GM12874 (cell line): ENCODE data around the gene NAALADL2.

Experiments used
- CTCF ChIP-seq: IDR thresholded peaks from 2 replicates; pipeline ENCODE4 v1.5.1; 2011; ENCODE audit warnings: low read depth, mild to moderate bottlenecking, control low read depth, low read length, moderate library complexity; ENCODE audit not compliant: insufficient read depth

Gene NAALADL2

DNA sequence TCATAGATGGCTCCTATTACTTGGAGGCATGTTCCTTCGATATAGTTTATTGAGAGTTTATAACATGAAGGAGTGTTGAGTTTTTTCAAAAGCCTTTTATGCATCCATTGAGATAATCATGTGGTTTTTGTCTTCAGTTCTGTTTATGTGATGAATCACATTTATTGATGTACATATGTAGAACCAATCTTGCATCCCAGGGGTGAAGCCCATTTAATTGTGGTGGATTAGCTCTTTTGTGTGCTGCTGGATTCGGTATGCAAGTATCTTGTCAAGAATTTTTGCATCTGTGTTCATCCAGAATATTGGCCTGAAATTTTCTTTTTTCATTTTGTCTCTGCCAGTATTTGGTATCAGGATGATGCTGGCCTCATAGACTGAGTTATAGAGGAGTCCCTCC is 81.0 kb downstream of the NAALADL2 start:
- no peak for TF ChIP-seq CTCF

DNA sequence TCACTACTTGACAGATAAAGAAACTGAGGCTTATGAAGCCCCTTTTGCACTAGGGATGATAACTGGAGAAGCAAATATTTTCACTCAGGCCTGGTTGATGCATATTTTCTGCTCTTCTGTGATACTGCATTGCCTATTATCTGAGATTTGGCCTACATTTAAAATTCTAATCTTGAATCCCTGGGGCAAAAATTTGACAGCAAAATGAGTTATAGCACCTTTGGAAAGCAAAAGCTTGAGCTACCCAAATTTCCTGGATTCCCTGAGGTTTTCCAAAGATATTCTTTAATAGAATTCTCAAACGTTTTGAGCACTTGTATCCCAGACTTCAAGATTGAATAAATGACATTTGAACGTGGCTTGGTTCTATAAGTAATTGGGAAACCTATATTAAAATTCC is 86.1 kb downstream of the NAALADL2 start:
- TF ChIP-seq CTCF: no peak

DNA sequence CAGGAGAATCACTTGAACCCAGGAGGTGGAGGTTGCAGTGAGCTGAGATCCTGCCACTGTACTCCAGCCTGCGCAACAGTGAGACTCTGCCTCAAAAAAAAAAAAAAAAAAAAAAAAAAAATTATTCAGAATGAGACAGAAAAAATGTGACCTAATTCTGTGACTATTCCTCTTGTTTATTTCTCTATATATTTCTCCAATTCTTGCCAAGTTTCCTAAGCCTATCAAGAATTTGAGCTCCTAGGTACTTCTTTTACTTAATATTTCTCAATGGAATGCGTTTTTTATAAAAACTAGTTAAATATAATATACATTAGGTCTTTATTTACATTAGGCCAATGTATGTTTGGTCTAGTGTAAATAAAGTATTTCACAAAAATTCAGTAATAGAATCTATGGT is 86.8 kb downstream of the NAALADL2 start:
- TF ChIP-seq CTCF: no peak

- no peak for TF ChIP-seq CTCF
These were observed 90.4 kb downstream of the NAALADL2 start for GRCh38 chr3:174949523-174949922.

DNA sequence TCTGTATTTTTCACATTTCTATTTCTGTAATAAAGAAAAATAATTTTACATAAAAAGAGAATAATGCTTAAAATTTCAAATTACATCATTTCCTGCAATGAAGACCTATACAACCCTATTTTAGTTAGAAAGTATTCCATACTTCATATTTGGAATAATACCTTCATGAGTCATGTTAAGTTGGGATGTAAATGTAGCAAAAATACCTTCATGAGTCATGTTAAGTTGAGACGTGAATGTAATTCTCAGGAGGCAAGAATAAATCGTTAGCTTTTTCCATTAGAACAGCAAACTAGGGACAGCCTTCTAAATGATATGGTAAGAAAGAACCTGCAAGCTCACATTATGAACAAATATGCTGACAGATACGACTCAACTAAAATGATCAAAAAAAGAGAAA is 91.9 kb downstream of the NAALADL2 start:
- TF ChIP-seq CTCF: no peak

- no peak for TF ChIP-seq CTCF
These were observed 92.4 kb downstream of the NAALADL2 start for GRCh38 chr3:174951498-174952005.

- no peak for TF ChIP-seq CTCF
These were observed 93.9 kb downstream of the NAALADL2 start for GRCh38 chr3:174953068-174953467.

- TF ChIP-seq CTCF: no peak
These were observed 96.4 kb downstream of the NAALADL2 start for GRCh38 chr3:174955513-174956016.
